Measurements from ENCODE around the gene VPS9D1. TPM values are rescaled to one million over a fixed set of nuclear protein-coding genes. Genes with fewer than 3 reads are reported as not detected.
"Not testable (repeated sequence)": the region's sequence is repeated elsewhere in the genome, so short reads cannot be mapped to it uniquely, and the experiment has no call there.

Gene VPS9D1
- total RNA-seq, 4 donors from 2014 or later: 7.1 to 25.0 (median 13.8) TPM

GRCh38 chr16:89697161-89697615 is 23.5 kb downstream of the VPS9D1 start:
- intact Hi-C loops (cut with DNase I): no loop called here
- Histone ChIP-seq H3K4me3 (no peak overlapping the region), H3K9me3 (no peaks in the 10 kb centered on the region), H3K36me3 (peaks cover 10 to 60% (median 18%) of the 10 kb centered on the region in 3 donors), H3K4me1 (peaks cover 12 to 31% (median 20%) of the 10 kb centered on the region in 3 donors), H3K27me3 (peaks cover 0 to 4% (median 0%) of the 10 kb centered on the region in 4 donors), H3K27ac (no peak overlapping the region)
- no peak for TF ChIP-seq POLR2A (IDR thresholded peaks at IDR 0.05)
- TF ChIP-seq, protein P1, sequence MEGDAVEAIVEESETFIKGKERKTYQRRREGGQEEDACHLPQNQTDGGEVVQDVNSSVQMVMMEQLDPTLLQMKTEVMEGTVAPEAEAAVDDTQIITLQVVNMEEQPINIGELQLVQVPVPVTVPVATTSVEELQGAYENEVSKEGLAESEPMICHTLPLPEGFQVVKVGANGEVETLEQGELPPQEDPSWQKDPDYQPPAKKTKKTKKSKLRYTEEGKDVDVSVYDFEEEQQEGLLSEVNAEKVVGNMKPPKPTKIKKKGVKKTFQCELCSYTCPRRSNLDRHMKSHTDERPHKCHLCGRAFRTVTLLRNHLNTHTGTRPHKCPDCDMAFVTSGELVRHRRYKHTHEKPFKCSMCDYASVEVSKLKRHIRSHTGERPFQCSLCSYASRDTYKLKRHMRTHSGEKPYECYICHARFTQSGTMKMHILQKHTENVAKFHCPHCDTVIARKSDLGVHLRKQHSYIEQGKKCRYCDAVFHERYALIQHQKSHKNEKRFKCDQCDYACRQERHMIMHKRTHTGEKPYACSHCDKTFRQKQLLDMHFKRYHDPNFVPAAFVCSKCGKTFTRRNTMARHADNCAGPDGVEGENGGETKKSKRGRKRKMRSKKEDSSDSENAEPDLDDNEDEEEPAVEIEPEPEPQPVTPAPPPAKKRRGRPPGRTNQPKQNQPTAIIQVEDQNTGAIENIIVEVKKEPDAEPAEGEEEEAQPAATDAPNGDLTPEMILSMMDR (IDR thresholded peaks at IDR 0.05): no peak
- WGBS, 2 donors: 85% methylated on average over 4 of the region's 19 CpGs; no CpG with 5 or more reads in 1 of the 2 donors
- DNase-seq: no peak

DNA sequence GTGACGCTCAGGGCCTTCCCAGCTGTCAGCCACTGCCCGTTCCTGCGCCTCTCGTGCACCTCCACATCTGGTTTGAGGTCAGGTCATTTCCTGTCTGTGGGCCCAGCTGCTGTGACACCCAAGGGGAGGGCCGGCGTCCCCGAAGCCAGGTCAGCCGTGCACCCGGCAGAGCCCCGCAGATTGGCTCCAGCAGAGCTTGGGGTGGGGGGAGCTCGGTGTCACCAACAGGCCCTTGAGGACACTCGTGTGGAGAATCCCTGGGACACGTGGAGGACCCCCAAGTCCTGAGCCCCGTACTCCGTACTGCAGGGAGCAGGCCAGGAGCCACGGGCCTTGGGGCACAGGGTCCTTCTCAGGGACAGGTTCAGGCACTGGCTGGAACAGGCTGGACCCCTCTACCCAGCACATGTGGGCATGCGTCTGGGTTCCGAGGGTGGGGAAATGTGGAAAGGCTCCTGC is 24.0 kb downstream of the VPS9D1 start:
- no peaks in the 10 kb centered on the region for H3K9me3 ChIP-seq
- TF ChIP-seq POLR2A (IDR thresholded peaks at IDR 0.05): no peak
- TF ChIP-seq, protein P1 (IDR thresholded peaks at IDR 0.05): no peak
- WGBS, 2 donors: 80% methylated on average over 5 of the region's 18 CpGs; no CpG with 5 or more reads in 1 of the 2 donors
- DNase-seq: no peak
- intact Hi-C loops (cut with DNase I): no loop called here
- H3K27ac ChIP-seq: peak overlapping the region in 1 of 4 donors; percentile 21
- H3K27me3 ChIP-seq: no peaks in the 10 kb centered on the region
- H3K36me3 ChIP-seq: peaks cover 10 to 64% (median 21%) of the 10 kb centered on the region in 3 donors
- H3K4me1 ChIP-seq: peaks cover 12 to 26% (median 20%) of the 10 kb centered on the region in 3 donors
- H3K4me3 ChIP-seq: no peak overlapping the region

GRCh38 chr16:89695875-89696669 is 24.6 kb downstream of the VPS9D1 start:
- WGBS, 2 donors: 62 to 94% methylated on average over 3 to 4 of the region's 25 CpGs
- H3K9me3 ChIP-seq: no peaks in the 10 kb centered on the region
- H3K27ac ChIP-seq: peak overlapping the region in 1 of 4 donors; percentile 21
- TF ChIP-seq, protein P1 (IDR thresholded peaks at IDR 0.05): no peak
- no peak for TF ChIP-seq POLR2A (IDR thresholded peaks at IDR 0.05)
- no peaks in the 10 kb centered on the region for H3K27me3 ChIP-seq
- H3K36me3 ChIP-seq: peaks cover 10 to 71% (median 27%) of the 10 kb centered on the region in 3 donors
- H3K4me3 ChIP-seq: no peak overlapping the region
- DNase-seq: no peak
- H3K4me1 ChIP-seq: peaks cover 12 to 23% (median 18%) of the 10 kb centered on the region in 3 donors
- intact Hi-C loops (cut with DNase I): no loop called here

DNA sequence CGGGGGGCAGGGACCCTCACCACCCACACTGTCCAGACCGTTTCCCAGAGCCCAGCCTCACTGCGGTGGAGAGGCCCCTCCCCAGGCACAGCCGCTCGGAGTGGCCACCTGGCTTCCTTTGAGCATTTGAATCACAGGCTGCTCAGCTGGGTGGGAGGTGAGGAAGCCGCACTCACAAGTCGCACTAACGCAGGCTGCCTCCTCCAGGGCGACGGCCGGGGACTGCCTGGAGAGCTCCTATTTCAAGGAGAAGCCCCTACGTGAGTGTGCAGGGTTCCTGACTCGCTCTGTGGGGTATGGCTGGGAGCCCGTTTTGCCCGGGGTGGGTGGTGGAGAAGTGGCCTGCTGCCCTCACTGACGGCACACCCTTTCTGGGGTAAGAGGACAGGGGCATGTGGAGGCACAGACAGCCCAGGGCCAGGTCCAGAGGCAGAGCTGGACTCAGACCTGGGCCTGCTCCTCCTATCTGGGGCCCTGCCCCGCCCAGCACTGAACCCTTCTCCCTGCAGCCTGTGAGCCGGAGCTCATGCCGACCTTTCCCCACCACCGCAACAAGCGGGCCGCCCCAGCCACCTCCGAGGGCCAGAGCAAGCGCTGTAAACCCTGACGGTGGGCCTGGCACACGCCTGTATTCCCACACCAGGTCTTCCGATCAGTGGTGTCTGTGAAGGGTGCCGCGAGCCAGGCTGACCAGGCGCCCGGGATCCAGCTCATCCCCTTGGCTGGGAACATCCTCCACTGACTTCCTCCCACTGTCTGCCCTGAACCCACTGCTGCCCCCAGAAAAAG is 25.4 kb downstream of the VPS9D1 start:
- 100% methylated on average over 1 of the region's 31 CpGs; no CpG with 5 or more reads in 1 of the 2 donors for WGBS, 2 donors
- Histone ChIP-seq H3K4me1 (peaks cover 7 to 15% (median 10%) of the 10 kb centered on the region in 3 donors), H3K9me3 (no peaks in the 10 kb centered on the region), H3K36me3 (peaks cover 15 to 79% (median 34%) of the 10 kb centered on the region in 3 donors), H3K27me3 (no peaks in the 10 kb centered on the region), H3K4me3 (no peak overlapping the region), H3K27ac (no peak overlapping the region)
- DNase-seq: no peak
- intact Hi-C loops (cut with DNase I): no loop called here
- TF ChIP-seq, protein P1 (IDR thresholded peaks at IDR 0.05): no peak
- TF ChIP-seq POLR2A (IDR thresholded peaks at IDR 0.05): no peak

DNA sequence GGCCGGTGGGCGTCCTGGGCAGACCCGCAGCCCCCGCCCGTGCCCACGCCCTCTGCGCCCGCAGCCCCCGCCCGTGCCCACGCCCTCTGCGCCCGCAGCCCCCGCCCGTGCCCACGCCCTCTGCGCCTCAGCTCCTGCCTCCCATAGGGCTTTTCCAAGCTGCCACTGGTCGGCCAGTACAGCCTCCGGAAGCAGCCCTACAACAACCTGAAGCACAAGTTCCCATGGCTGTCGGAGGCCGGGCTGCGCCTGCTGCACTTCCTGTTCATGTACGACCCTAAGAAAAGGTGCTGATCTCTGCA is 26.0 kb downstream of the VPS9D1 start:
- not testable (repeated sequence) for DNase-seq

More for the DNA sequence above, 26.0 kb downstream of the VPS9D1 start:
- peaks cover 20 to 84% (median 35%) of the 10 kb centered on the region in 3 donors for H3K36me3 ChIP-seq
- H3K9me3 ChIP-seq; intact Hi-C loops (cut with DNase I); H3K4me1 ChIP-seq; H3K4me3 ChIP-seq; H3K27ac ChIP-seq; H3K27me3 ChIP-seq: not testable (repeated sequence)
- WGBS, 2 donors: 70 to 100% methylated on average over 1 to 2 of the region's 23 CpGs
